Activated T-helper 17 cell treated with anti-CD3 and anti-CD28 coated beads, Interleukin-2, amount 50 U/mL, for 72 hours (primary cell): ENCODE data around the gene EIF2AK3. TPM values are rescaled to one million over a fixed set of nuclear protein-coding genes. Genes with fewer than 3 reads are reported as not detected.
A peak's percentile ranks its signal among the peaks of the same experiment; 100 is the strongest.
"Not testable (repeated sequence)": the region's sequence is repeated elsewhere in the genome, so short reads cannot be mapped to it uniquely, and the experiment has no call there.

Source experiments
- ATAC-seq: fragments of 150-1000 bp; cut with Tn5 transposase; replicated peaks from 2 replicates; pipeline ENCODE4 v1.10.0; 2021; ENCODE audit warnings: mild to moderate bottlenecking, moderate library complexity
- H3K27ac Mint-ChIP-seq: one replicate; pipeline ENCODE4 v1.8.0; 2022; ENCODE audit warnings: mixed read lengths
- H3K27me3 Mint-ChIP-seq: one replicate; pipeline ENCODE4 v1.8.0; 2022; ENCODE audit warnings: mixed read lengths
- H3K36me3 Mint-ChIP-seq: one replicate; pipeline ENCODE4 v1.8.0; 2022; ENCODE audit warnings: low read depth, mild to moderate bottlenecking, mixed read lengths
- H3K4me1 Mint-ChIP-seq: one replicate; pipeline ENCODE4 v1.8.0; 2022; ENCODE audit warnings: mixed read lengths
- H3K4me3 Mint-ChIP-seq: one replicate; pipeline ENCODE4 v1.8.0; 2022; ENCODE audit warnings: mild to moderate bottlenecking, mixed read lengths
- H3K9me3 Mint-ChIP-seq: one replicate; pipeline ENCODE4 v1.8.0; 2022; ENCODE audit warnings: mixed read lengths
- total RNA-seq, 2 donors: library from RNA; stranded (reverse); gene quantifications; one replicate each; pipeline ENCODE4 v1.2.3, GENCODE V29; 2022

EIF2AK3 gene
- total RNA-seq, 2 donors from 2014 or later, result 17.1 to 22.0 TPM

GRCh38 chr2:88651646-88652045, 24.4 kb upstream of the EIF2AK3 start:
- Mint-ChIP-seq H3K27me3 (no peaks in the 10 kb centered on the region), H3K4me3 (no peak overlapping the region), H3K27ac (peak overlapping the region; percentile 7), H3K9me3 (no peaks in the 10 kb centered on the region), H3K36me3 (no peaks in the 10 kb centered on the region), H3K4me1 (no peaks in the 10 kb centered on the region)
- ATAC-seq, result no peak

DNA sequence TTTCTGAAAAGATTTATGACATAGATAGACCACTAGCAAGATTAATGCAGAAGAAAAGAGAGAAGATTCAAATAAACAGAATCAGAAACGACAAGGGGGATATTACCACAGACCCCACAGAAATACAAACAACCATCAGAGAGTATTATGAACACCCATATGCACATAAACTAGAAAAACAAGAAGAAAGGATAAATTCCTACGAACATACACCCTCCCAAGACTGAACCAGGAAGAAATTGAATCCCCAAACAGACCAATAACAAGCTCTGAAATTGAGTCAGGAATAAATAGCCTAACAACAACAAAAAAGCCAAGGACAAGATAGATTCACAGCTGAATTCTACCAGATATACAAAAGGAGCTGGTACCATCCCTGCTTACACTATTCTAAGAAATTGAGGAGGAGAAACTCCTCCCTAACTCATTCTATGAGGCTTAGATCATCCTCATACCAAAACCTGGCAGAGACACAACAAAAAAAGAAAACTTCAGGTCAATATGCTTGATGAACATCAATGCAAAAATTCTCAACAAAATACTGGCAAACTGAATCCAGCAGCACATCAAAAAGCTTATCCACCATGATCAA, 18.1 kb upstream of the EIF2AK3 start:
- not testable (repeated sequence) for H3K9me3 Mint-ChIP-seq, H3K36me3 Mint-ChIP-seq, H3K4me3 Mint-ChIP-seq, H3K27me3 Mint-ChIP-seq, H3K4me1 Mint-ChIP-seq, ATAC-seq, H3K27ac Mint-ChIP-seq

DNA sequence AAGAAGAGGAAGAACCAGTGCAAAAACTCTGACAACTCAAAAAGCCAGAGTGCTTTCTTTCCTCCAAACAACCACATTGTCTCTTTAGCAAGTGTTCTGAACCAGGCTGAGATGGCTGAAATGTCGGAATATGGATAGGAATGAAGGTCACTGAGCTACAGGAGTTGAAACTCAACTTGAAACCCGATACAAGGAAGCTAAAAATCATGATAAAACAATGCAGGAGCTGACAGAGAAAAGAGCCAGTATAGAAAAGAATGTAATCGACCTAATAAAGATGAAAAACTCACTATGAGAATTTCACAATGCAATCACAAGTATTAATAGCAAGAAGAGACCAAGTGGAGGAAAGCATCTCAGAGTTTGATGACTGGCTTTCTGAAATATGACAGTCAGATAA, 15.0 kb upstream of the EIF2AK3 start:
- Mint-ChIP-seq H3K27ac (no peak overlapping the region), H3K27me3 (no peaks in the 10 kb centered on the region), H3K36me3 (no peaks in the 10 kb centered on the region), H3K4me3 (no peak overlapping the region), H3K4me1 (peaks cover 16% of the 10 kb centered on the region), H3K9me3 (peaks cover 3% of the 10 kb centered on the region)
- ATAC-seq, result no peak

DNA sequence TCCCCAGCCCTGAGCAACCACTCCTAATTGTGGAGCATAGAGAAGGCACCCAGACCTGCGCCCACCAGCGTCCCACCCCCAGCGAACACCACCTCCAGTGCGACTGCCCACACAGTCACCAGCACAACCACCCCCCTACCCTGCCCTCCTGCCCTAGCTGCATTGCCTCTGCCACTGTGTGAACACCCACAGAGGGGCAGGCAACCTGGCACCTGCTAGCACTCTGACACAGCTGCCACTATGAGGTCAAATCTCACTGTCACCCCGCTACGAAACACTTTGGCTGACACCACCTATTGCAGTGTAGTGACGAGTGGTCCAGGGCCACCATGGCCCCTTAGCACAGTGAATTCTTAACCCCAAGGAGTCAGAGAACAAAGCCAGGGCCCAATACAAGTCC, 14.1 kb upstream of the EIF2AK3 start:
- Mint-ChIP-seq H3K4me1 (peaks cover 16% of the 10 kb centered on the region), H3K27ac (no peak overlapping the region), H3K4me3 (no peak overlapping the region), H3K9me3 (peaks cover 3% of the 10 kb centered on the region), H3K27me3 (no peaks in the 10 kb centered on the region), H3K36me3 (no peaks in the 10 kb centered on the region)
- ATAC-seq, result no peak

GRCh38 chr2:88639865-88640264, 12.6 kb upstream of the EIF2AK3 start:
- H3K27me3 Mint-ChIP-seq, result no peaks in the 10 kb centered on the region
- no peak for ATAC-seq
- peaks cover 16% of the 10 kb centered on the region for H3K4me1 Mint-ChIP-seq
- H3K27ac Mint-ChIP-seq, result peak overlapping the region; percentile 60
- H3K4me3 Mint-ChIP-seq, result no peak overlapping the region
- peaks cover 3% of the 10 kb centered on the region for H3K9me3 Mint-ChIP-seq
- no peaks in the 10 kb centered on the region for H3K36me3 Mint-ChIP-seq

DNA sequence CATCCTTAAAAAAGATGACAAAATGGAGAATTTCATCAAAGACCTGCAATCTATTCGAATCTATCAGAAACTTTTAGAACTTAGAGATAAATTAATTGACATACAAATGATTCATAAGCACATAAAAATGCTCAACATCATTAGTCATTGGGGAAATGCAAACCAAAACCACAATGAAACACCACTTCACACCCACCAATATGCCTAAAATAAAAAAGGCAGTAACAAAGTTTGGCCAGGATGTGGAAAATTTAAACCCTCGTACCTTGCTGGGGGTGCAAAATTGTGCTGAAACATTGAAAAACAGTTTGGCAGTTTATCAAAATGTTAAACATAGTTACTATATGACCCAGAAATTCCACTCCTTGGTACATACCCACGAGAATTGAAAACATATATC, 11.5 kb upstream of the EIF2AK3 start:
- peak; percentile 83 for ATAC-seq
- H3K9me3 Mint-ChIP-seq, result peaks cover 3% of the 10 kb centered on the region
- H3K4me1 Mint-ChIP-seq, result peaks cover 16% of the 10 kb centered on the region

DNA sequence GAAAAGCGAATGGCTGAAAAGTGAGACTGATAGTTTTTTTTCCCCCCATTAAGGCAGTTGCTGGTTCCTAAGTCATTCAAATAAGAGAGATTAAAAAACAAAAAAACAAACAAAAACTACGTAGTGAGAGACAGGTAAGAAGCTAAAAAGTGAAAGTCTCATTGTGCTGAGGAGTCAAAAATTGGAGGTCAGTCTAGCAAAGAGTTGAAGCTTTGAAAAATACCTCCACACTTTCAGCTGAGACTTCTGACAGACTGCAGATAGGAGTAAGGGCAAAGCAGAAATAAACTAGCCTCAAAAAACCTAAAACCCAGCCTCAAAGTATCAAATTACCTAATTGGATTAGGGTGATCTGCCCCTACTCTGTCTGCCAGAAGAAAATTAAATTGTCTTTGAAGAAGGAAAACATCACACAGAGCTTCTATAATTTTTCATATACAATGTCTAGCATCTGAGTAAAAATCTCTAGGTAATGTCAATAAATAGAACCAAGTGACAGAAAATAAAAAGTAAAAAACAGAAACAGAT, 10.9 kb upstream of the EIF2AK3 start:
- peak overlapping the region; percentile 48 for H3K4me3 Mint-ChIP-seq
- H3K9me3 Mint-ChIP-seq, result peaks cover 3% of the 10 kb centered on the region
- no peaks in the 10 kb centered on the region for H3K36me3 Mint-ChIP-seq
- peak overlapping the region; percentile 74 for H3K27ac Mint-ChIP-seq
- ATAC-seq, result no peak
- H3K27me3 Mint-ChIP-seq, result no peaks in the 10 kb centered on the region
- H3K4me1 Mint-ChIP-seq, result peaks cover 16% of the 10 kb centered on the region

More for the DNA sequence above, 11.5 kb upstream of the EIF2AK3 start:
- H3K27me3 Mint-ChIP-seq, result no peaks in the 10 kb centered on the region
- peak overlapping the region; percentile 48 for H3K4me3 Mint-ChIP-seq
- peak overlapping the region; percentile 64 for H3K27ac Mint-ChIP-seq
- no peaks in the 10 kb centered on the region for H3K36me3 Mint-ChIP-seq

GRCh38 chr2:88637464-88637863, 10.2 kb upstream of the EIF2AK3 start:
- no peaks in the 10 kb centered on the region for H3K27me3 Mint-ChIP-seq
- peak overlapping the region; percentile 48 for H3K4me3 Mint-ChIP-seq
- H3K36me3 Mint-ChIP-seq, result no peaks in the 10 kb centered on the region
- peaks cover 16% of the 10 kb centered on the region for H3K4me1 Mint-ChIP-seq
- peak overlapping the region; percentile 74 for H3K27ac Mint-ChIP-seq
- H3K9me3 Mint-ChIP-seq, result peaks cover 3% of the 10 kb centered on the region
- peak; percentile 39 for ATAC-seq

DNA sequence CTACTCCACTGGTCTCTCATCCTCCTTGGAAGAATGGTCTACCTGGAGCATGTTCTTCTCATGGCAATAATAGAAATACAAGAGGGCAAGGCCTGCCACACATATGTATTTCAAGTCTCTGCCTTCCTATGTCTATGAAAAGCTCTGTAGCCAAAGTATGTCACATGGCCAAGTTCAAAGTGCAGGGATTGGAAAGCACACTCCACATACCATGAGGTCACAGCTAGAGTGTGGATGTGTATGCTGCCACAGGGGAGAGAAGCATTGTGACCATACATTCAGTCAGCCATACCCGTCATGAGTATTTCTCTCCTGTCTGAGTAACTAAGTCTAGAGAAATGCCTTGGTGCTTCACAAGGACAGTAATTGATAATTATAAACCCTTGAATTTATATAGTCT, 8.8 kb upstream of the EIF2AK3 start:
- no peak overlapping the region for H3K4me3 Mint-ChIP-seq
- peaks cover 16% of the 10 kb centered on the region for H3K4me1 Mint-ChIP-seq

GRCh38 chr2:88632569-88632968, 5.3 kb upstream of the EIF2AK3 start:
- no peaks in the 10 kb centered on the region for H3K9me3 Mint-ChIP-seq
- H3K36me3 Mint-ChIP-seq, result no peaks in the 10 kb centered on the region
- ATAC-seq, result no peak
- peaks cover 7% of the 10 kb centered on the region for H3K4me1 Mint-ChIP-seq
- no peaks in the 10 kb centered on the region for H3K27me3 Mint-ChIP-seq
- no peak overlapping the region for H3K4me3 Mint-ChIP-seq
- H3K27ac Mint-ChIP-seq, result no peak overlapping the region

More for the DNA sequence above, 8.8 kb upstream of the EIF2AK3 start:
- H3K27me3 Mint-ChIP-seq, result no peaks in the 10 kb centered on the region
- no peak for ATAC-seq
- H3K36me3 Mint-ChIP-seq, result no peaks in the 10 kb centered on the region
- no peak overlapping the region for H3K27ac Mint-ChIP-seq
- peaks cover 3% of the 10 kb centered on the region for H3K9me3 Mint-ChIP-seq

GRCh38 chr2:88628571-88628939, 1.3 kb upstream of the EIF2AK3 start:
- Mint-ChIP-seq H3K27ac (no peak overlapping the region), H3K4me3 (no peak overlapping the region), H3K27me3 (no peaks in the 10 kb centered on the region), H3K4me1 (peaks cover 5% of the 10 kb centered on the region), H3K9me3 (no peaks in the 10 kb centered on the region), H3K36me3 (no peaks in the 10 kb centered on the region)
- no peak for ATAC-seq

DNA sequence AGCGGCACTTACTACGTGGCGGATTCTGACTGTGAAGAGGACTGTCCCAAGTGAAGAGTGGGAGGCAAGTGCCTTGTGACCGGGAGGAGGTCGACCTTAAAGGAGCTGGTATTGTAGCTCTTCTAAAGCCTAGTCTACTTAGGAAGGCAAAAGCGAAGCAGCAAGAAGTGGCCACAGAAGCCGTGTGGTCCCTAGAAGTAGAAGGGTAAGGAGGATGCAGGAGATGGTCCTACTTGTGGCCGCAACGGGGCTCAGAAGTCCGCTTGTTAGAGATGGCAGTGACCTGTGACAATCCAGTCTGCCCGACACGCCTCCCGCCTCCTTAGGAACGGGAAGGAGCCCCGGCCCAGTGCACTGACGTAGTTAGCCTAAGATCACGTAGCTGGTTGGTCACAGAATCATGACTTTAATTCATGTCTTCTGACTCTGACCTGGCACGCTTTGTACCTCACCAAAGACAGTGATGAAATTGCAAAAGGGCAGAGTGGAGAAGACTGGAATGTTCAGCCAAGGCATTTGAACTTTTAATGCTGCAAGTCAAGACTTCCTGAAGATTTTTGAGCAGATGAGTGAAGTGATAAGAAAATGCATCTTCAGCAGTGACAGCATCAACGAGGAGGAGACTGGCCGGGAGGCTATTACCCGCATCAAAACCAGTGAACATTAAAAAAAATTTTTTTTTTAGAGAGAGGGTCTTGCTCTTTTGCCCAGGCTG, 749 bp upstream of the EIF2AK3 start:
- ATAC-seq, result peak; percentile 72
- no peaks in the 10 kb centered on the region for H3K36me3 Mint-ChIP-seq
- H3K27me3 Mint-ChIP-seq, result no peaks in the 10 kb centered on the region
- H3K9me3 Mint-ChIP-seq, result no peaks in the 10 kb centered on the region
- H3K27ac Mint-ChIP-seq, result no peak overlapping the region
- no peak overlapping the region for H3K4me3 Mint-ChIP-seq
- H3K4me1 Mint-ChIP-seq, result peaks cover 5% of the 10 kb centered on the region

DNA sequence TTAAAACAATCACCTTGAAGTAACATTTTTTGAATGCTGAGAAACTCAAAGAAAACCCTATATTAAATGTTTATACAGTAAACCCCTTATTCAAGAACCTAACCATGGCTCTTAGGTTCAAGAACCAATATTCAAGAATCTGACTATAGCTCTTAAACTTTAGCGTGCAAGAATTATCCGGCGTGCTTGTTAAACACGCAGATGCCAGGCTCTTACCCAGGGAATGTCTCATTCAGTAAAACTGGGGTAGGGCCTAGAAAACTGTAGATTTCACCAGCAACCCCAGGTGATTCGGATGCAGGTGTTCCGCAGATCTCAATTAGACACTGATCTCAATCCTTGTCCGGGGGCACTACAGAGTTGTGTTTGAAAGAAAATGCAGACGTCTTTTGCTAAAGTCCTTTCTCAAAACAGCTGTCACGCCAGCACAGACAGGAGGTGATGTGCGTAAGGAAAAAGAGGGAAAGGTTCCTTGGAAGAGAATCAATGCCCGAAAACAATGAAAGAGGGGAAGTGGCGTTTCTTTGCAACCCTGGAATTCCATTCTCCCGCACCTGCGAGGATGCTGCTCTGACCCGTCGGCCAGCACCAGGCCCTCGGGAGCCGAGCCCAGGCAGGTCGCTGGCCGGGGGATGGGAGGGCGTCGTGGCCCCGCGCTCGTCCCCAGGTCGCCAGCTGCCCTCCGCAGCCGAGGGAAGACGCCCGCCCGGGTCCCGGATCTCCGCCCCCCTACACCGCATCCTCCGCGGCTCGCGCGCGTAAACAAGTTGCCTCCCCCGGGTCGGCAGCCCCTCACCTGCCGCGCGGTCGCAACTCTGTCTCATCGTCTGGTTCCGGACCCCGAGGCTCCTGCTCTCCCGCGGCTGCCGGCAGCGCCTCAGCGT, 851 bp downstream of the EIF2AK3 start:
- Mint-ChIP-seq H3K27me3 (no peaks in the 10 kb centered on the region), H3K36me3 (peaks cover 5% of the 10 kb centered on the region), H3K4me1 (peaks cover 5% of the 10 kb centered on the region), H3K4me3 (no peak overlapping the region), H3K9me3 (no peaks in the 10 kb centered on the region), H3K27ac (peak overlapping the region; percentile 69)
- ATAC-seq, result no peak

GRCh38 chr2:88624477-88624876, 2.8 kb downstream of the EIF2AK3 start:
- H3K27ac Mint-ChIP-seq, result no peak overlapping the region
- no peaks in the 10 kb centered on the region for H3K27me3 Mint-ChIP-seq
- H3K4me3 Mint-ChIP-seq, result no peak overlapping the region
- H3K36me3 Mint-ChIP-seq, result peaks cover 5% of the 10 kb centered on the region
- H3K4me1 Mint-ChIP-seq, result peaks cover 17% of the 10 kb centered on the region
- no peak for ATAC-seq
- no peaks in the 10 kb centered on the region for H3K9me3 Mint-ChIP-seq
